ENCODE results near the gene BEST3.
"Not testable (repeated sequence)": the region's sequence is repeated elsewhere in the genome, so short reads cannot be mapped to it uniquely, and the experiment has no call there.

BEST3 gene

DNA sequence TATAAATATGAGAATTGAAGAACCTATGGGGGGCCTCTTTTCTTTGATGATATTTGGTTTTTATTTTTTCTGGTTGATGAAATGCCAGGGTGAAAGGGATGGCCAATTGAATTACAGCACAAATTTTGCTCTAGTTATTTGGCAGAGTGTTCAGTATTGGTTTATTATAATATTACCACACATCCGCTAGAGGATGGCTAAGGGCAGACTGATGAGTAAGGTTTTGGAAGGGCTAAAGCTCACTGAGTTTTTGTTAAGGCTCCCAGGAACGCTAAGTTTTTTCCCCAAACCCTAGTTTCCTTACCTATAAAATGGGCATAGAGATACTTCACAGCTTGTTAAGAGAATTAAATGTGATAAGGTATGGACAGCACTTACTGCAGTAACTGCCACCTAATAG is 54.1 kb downstream of the BEST3 start:
- no peak for DNase-seq

DNA sequence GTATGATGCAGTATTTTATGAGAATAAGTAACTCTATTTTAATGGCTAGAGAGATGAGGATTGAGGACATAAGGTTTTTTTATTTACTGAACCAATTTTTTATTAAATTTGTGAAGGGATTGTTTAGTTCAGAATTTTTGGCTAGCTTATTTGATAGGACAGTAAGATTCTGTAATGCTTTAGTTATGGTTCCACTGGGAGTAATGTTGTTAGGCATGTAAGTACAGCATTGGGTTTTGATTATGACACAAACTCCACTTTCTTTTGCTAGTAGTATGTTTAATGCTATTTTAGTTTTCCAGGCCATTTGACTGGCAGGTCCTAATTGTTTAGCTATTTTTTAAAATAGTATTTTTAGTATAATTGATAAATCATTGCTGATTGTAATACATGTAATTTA is 54.6 kb downstream of the BEST3 start:
- no peak for DNase-seq

DNA sequence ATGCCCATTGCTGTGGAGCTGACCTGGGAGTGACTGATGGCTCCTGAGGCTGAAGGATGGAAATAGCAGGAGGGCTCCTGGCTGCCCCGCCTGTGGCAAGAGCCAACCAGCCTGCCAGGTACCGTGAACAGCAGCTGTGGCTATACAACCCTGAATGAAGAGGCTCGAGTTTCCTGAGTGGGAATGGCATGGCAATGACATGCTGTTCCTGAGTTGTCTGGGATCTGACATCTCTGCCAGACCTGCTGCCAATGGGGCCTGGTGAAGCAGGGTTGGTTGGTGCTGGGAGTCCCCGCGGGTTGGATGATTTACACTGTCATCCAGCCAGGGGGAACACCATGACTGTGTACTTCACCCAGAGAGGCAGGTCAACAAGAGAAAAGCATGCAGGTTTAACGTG is 56.6 kb downstream of the BEST3 start:
- DNase-seq: no peak

DNA sequence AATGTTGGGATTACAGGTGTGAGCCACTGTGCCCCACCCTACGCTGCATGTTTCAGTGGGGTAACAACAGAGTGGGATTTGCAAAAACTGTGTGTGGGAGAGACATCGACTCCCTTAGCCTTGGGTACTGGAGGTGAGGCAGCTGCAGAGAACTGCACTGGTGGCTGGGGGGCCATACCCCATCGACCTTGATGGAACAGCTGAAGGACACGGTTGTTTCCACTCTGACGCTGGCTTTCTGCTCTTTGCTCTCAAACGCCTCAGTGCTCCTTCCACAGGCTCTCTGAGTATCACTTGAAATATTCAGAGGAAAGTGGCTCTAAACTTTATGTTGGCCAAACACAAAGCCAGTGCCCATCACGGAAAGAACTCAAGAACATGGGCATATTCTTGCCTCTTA is 57.6 kb downstream of the BEST3 start:
- DNase-seq: no peak

DNA sequence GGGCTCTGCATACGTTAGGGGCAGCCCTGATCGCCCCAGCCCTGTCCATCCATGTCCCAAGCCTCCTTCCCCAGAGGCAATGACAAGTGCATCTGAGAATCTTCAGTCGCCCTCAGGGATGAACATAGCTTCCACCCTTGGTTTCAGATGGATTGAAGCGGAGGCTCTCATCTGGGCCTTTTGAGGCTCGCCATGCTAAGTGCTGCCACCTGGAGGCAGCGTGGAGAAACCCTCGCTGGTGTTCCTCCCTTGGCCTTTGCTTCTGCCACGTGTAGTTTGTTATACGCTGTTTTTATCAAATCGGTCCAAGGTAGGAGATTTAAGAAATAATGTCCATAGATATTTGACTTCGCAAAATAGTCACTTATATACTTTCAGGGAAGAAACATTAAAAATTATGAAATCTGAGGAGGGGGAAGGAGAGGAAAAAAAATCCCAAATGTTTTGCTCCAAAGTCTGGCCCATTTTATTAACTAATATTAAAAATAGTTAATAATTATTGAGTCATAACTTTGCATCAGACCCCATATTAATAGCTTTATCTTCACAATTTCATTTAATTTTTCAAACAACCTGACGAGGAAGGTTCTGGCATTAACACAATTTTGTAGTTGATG is 59.6 kb downstream of the BEST3 start:
- peak; percentile 66 to 82 (median 78) for DNase-seq

DNA sequence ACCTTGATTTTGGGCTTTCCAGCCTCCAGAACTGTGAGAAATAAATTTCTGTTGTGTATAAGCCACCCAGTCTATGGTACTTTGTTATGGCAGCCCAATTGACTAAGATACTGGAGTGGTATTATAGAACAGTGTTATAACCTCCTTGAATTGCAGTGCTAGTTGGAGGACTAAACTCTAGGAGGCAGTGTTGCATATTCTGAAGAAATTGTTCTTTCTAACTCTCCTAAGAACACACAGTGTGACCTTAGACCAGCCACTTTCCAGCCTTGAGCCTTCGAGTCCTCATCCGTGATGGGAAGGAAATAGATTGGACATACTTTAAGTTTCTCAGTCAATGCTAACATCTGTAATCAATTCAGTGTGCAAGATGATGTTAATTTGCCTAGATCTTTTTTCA is 66.0 kb downstream of the BEST3 start:
- DNase-seq: no peak

DNA sequence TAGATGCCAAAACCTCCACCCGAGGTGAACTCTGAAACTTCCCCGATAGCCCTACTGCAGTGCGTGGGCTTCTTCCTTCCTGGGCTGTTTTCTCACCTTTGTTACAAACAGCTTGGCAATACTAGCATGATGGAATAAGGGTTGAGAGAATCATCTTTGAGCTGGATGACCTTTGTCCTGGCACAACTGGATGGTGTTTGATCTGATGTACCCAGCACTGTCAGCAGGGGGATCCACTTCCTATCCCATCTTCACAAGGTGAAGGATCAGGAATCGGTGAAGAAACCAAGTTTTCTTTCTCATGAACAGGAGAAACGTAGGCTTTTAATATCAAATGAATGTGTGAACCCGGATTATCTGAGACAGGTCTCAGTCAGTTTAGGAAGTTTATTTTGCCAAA is 68.9 kb downstream of the BEST3 start:
- DNase-seq: no peak

DNA sequence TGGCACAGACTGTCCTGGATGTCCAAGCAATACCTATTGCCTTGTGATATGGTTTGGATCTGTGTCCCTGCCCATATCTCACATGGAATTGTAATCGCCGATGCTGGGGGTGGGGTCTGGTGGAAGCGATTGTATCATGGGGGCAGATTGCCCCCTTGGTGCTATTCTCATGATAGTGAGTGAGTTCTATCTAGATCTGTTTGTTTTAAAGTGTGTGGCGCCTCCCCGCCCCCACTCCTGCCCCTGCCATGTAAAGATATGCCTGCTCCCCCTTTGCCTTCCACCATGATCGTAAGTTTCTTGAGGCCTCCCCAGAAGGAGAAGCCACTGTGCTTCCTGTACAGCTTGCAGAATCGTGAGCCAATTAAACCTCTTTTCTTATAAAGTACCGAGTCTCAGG is 71.6 kb downstream of the BEST3 start:
- DNase-seq: no peak

DNA sequence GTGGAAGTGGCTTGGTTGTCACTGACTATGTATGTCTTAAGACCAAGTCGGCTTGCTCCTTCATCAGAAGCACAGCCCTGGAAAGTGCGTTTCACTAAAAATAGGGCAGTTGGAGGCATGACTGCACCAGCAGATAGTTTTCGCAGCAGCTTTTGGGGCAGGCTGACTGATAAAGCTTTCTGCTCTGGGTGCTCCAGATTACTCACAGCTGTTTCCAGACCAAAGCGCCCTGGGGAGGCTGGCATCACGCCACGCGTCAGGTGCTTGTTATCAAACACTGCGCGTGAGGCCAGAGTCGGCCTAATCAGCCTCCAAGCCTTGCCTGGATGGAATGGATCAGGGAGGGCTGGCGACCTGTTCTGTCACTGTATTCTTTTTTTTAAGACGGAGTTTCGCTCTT is 75.1 kb downstream of the BEST3 start:
- no peak for DNase-seq

DNA sequence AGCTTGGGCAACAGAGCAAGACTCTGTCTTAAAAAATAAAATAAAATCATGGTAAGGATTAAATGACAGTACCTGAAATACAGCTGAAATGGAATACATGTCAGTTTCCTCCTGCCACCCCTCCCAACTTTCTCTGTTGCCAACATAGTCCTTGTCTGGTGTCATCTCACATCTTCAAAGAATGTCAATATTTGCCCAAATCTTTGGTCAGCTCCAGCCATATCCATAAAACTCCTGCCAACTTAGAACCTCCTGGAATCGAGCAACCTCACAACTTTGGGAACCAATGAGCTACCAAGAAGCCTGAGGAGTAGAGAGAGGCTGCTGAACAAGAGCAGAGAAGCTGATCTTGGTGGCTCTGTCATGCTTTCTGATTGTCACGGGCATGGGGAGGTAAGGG is 77.6 kb downstream of the BEST3 start:
- DNase-seq: no peak

DNA sequence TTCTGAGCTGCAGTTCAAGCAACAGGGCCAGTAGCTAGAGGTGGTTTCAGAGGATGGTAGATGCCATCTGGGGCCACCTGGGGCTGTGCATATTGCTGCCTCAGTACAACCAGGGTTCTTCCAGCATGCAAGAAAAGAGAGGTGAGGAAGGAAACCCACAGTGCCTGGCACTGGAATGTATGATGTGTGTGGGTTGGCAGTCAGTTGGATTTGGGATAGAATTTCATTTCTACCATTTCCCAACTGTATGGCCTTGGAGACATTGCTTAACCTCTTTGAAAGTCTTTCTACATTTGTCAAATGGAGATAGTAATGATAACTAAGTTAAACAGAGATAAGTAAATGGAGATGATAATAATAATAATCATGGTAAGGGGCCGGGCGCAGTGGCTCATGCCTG is 78.2 kb downstream of the BEST3 start:
- DNase-seq: no peak

DNA sequence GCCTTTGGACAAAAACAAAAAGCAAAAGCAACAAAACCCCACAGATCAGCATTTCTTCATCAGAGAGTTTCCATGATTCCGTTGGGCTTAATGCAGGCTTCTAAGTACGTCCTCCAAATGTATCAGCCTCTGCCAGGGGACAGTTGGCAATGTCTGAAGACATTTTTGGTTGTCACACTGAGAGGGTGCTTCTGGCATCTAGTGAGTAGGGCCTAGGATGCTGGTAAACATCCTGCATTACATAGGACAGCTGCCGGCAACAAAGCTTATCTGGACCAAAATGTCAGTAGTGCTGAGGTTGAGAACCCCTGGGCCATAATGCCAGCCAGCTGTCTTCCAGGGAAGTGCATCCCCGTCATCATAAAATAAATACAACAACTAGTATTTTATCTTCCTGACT is 79.0 kb downstream of the BEST3 start:
- no peak for DNase-seq

DNA sequence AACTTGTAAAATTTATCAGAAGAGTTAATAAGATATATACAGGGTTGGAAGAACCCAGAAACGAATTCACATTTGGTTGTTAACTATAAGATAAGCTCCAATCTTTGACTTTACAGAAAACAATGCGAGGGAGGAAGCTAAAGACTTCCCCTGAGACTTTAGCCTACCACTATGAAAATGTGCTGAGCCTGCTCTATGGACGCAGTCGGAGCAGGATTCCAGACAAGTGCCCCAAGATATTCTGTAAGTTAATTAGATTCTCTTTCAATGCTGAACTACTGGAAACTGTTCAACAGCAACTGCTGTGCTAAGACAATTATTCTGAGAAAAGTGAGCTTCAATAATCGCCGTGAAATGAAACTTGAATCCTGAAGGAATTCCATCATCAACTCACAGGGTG is 80.1 kb downstream of the BEST3 start:
- no peak for DNase-seq

DNA sequence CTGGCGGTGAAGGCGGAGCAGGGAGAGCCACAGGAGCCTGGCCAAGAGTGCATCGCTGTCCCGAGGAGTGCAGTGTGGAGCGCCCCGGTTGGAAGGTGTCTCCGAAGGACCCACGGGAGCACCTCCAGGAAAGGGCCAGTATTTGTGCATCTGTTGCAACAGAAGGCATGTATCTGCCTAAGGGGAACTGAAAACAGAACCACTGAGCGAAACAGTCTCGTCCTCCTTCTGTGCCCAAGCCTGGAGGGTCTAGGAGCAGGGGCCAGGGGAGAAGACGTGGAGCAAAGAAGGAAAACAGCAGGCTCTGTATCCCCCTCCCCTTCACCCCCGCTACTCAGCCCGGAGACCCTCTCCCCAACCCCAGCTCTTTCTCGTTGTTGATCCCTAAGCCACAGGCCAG is 83.1 kb downstream of the BEST3 start:
- peak in 1 of 3 donors; percentile 3 for DNase-seq

DNA sequence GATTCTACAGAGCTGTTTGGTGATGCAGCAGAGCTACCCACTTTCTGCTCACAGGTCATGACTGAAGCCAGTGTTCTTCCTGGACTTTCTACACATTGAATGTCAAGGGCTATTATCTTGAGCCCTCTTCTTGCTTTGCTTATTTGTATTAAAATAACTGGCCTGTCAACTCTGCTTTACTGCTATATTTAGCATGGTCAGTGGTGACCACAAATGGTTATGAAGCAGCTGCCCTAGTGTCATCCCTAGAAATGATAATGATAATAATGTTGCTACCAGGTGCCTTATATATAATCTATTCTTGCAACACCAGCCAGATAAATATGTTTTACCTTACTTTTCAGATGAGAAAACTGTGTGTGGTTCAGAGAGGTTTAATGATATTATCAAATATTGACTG is 85.8 kb downstream of the BEST3 start:
- no peak for DNase-seq

DNA sequence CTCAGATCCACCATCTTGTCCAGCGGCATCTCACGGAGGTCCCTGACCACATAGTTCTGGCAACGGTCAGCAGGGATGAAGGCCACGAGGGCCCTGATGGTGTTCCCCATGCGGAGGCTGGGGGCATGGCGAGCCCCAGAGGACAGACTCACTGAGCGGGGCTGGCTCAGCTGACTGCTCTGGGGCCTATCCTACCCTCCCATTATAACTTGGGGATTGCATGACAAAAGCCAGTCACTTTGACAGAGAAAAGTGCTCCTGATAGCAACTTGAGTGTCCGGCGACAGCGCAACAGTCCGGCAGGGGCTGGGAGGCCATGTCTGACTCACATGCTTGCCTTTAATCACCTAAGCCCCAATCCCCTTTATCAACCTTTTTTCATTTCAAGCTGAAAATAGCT is 88.4 kb downstream of the BEST3 start, which contains the start of gene LRRC10:
TSS of gene LRRC10 (minus strand) at position 179 of the 400 bp plus-strand sequence. CDS start at position 110, 69 bp downstream.
- DNase-seq: no peak

DNA sequence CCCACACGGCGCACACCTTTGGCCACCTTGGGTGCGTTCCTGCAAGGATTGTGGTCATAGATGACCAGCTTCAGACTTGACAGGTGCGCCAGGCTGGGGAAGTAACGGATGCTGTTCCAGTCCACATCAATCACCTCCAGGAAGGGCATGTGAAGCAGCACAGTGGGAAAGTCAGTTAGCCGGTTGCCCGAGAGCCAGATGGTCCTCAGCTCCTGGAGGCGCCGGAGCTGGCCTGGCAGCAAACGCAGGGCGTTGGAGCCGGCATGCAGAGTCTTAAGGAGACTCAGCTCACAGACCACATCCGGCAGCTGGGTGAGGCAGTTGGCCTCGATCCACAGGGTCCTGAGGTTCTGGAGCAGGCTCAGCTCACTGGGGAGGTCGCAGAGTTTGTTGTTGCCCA is 89.0 kb downstream of the BEST3 start:
- no peak for DNase-seq

DNA sequence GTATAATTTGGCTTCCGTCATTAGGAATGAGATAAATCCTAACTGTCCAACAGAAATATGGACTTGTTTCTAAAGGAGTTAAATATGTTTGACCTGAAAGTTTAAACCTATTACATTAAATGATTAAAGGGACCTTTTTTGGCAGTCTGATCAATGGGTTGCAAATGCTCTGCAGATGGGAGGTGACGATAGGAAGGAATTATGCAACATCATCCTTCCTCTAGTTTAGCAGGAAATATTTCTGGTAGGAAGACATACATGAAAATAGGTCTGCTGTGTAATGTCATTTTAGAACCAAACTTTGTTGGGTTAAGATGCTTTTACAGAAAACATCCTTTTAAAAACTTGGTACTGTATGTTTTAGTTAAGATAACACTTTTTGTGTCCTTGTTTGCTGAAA is 91.0 kb downstream of the BEST3 start:
- no peak for DNase-seq

DNA sequence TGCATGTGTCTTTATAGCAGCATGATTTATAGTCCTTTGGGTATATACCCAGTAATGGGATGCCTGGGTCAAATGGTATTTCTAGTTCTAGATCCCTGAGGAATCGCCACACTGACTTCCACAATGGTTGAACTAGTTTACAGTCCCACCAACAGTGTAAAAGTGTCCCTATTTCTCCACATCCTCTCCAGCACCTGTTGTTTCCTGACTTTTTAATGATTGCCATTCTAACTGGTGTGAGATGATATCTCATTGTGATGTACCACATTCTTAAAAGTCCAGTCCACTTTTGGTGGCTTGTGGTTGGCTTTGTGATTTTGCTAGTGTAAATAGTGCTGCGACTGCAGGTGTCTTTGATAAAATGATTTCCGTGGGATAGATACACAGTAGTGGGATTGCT is 94.8 kb downstream of the BEST3 start:
- DNase-seq: not testable (repeated sequence)
